ENCODE measurements around the gene ZNF438. TPM values are rescaled to one million over a fixed set of nuclear protein-coding genes. Genes with fewer than 3 reads are reported as not detected.

The ZNF438 gene
- total RNA-seq, 1 donor from 2014 or later, result 3.9 TPM

DNA sequence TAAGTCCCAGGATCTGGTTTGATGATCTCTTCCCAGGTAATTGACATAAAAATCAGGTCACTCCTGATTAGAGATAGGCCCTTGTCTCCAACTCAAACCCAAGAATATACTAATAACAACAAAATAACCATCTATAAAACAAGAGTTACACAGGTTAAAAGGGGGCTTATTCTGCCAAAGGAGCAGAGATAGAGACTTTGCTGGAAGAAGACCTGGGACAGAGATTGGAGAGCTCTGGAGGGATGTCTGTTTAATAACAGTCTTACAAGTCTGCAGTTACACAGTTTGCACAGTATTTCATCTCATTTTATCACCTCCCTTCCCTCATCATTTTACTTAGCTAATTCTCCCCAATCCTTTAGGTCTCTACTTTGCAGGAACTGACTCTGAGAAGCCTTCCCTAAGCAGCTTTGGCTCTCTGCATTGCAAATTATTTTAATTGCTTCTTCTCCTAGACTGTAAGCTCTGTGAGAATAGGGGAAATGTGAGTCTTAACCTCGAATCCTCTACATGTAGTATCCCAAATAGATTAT lies 3.7 kb upstream of the ZNF438 start:
- H3K27ac Mint-ChIP-seq, result no peak overlapping the region
- ChIA-PET CTCF (no interaction called here), POLR2A (interaction anchor here (0.6 kb wide), 1 partner anchor 716 kb away, joined by 3 read pairs; no protein-coding TSS in a partner anchor)
- TF ChIP-seq, protein P1, sequence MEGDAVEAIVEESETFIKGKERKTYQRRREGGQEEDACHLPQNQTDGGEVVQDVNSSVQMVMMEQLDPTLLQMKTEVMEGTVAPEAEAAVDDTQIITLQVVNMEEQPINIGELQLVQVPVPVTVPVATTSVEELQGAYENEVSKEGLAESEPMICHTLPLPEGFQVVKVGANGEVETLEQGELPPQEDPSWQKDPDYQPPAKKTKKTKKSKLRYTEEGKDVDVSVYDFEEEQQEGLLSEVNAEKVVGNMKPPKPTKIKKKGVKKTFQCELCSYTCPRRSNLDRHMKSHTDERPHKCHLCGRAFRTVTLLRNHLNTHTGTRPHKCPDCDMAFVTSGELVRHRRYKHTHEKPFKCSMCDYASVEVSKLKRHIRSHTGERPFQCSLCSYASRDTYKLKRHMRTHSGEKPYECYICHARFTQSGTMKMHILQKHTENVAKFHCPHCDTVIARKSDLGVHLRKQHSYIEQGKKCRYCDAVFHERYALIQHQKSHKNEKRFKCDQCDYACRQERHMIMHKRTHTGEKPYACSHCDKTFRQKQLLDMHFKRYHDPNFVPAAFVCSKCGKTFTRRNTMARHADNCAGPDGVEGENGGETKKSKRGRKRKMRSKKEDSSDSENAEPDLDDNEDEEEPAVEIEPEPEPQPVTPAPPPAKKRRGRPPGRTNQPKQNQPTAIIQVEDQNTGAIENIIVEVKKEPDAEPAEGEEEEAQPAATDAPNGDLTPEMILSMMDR (IDR thresholded peaks at IDR 0.05), result no peak
- H3K4me3 Mint-ChIP-seq, result no peak overlapping the region
- no peaks in the 10 kb centered on the region for H3K9me3 Mint-ChIP-seq
- ATAC-seq (ENCODE audit: low read depth), result no peak
- no peaks in the 10 kb centered on the region for H3K27me3 Mint-ChIP-seq
- intact Hi-C loops (cut with micrococcal nuclease), result loop anchor here (10.0 kb wide), 1 partner anchor 691 kb away; the partner anchor contains the start of gene MTPAP
- no peak for DNase-seq
- no peaks in the 10 kb centered on the region for H3K36me3 Mint-ChIP-seq (ENCODE audit: low read depth)
- H3K4me1 Mint-ChIP-seq, result peaks cover 23% of the 10 kb centered on the region

DNA sequence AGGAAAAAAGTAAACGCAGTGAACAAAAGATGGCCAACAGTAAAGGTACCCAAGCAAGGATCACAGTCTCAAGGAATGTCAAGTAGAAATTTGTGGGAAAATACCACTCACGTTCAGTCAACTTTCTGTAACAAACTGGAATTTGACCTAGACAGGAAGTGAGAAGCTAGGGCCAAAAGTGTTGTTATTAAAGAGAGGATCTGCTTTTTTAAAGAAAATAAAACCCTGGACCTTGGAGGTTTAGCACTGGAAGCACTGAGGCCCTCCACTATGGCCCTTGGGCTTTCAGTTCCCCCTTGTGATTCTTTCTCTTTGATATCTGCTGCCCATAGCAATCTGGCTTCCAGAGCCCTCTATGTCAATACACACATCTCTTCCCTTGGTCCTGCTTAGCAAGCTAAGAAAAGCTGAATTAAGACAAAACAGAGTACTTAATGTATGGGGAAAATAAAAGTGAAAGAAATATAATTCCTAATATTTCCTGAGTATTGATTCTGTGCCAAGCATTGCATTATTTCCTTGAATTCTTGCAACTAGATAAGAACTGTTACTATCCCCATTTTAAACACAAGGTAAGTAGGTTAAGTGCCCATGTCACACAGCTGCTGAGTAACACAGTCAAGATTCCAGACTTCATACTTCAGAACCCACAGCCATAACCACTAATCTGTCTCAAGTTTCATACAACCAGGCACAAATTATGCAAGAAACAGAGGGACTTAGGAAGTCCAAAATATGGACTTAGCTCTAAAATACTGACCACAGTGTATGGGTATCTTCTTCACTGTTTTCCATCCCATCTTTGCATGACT lies 2.6 kb upstream of the ZNF438 start:
- intact Hi-C loops (cut with micrococcal nuclease), result loop anchor here (5.0 to 10.0 kb wide), 2 partner anchors 690 to 1023 kb away; partner anchors contain the start of genes KIF5B and MTPAP
- H3K27me3 Mint-ChIP-seq, result no peaks in the 10 kb centered on the region
- H3K9me3 Mint-ChIP-seq, result no peaks in the 10 kb centered on the region
- peak overlapping the region; percentile 41 for H3K27ac Mint-ChIP-seq
- H3K4me3 Mint-ChIP-seq, result peak overlapping the region; percentile 39
- TF ChIP-seq, protein P1 (IDR thresholded peaks at IDR 0.05), result no peak
- DNase-seq, result no peak
- peaks cover 21% of the 10 kb centered on the region for H3K4me1 Mint-ChIP-seq
- POLR2A ChIA-PET, result interaction anchor here (0.6 kb wide), 1 partner anchor 717 kb away, joined by 3 read pairs; no protein-coding TSS in a partner anchor
- CTCF ChIA-PET, result interaction anchor here (0.7 kb wide), 1 partner anchor 91 kb away, joined by 5 read pairs; no protein-coding TSS in a partner anchor
- H3K36me3 Mint-ChIP-seq (ENCODE audit: low read depth), result no peaks in the 10 kb centered on the region
- no peak for ATAC-seq (ENCODE audit: low read depth)

DNA sequence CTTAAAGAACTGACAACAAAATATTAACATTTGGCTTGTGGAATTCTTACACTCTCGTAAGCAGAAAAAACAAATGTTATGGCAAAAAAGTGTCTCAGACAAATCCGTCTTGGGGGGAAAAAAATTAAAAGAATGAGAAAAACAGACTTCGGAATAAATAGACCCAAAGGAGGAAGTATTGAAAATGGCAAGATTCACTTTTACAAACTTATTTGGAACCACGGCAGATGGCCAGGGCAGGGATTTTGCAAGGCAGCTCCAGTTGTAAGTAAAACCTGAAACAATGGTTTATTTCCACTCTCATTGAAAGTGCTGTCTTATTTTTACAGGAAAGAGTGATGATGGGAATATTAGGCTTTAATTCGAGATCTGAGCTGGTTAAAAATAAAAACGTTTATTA lies 1.5 kb upstream of the ZNF438 start:
- CTCF ChIA-PET, result interaction anchor here (1.5 kb wide), 1 partner anchor 49 kb away, joined by 4 read pairs; no protein-coding TSS in a partner anchor
- POLR2A ChIA-PET, result interaction anchor here (0.7 to 2.4 kb wide), 4 partner anchors 101 to 575 kb away, joined by 3 to 32 read pairs (median 11); partner anchors contain the start of gene ZEB1
- peak overlapping the region; percentile 89 for H3K4me3 Mint-ChIP-seq
- ATAC-seq (ENCODE audit: low read depth) (no peak), DNase-seq (no peak)
- no peaks in the 10 kb centered on the region for H3K27me3 Mint-ChIP-seq
- H3K36me3 Mint-ChIP-seq (ENCODE audit: low read depth), result no peaks in the 10 kb centered on the region
- TF ChIP-seq, protein P1 (IDR thresholded peaks at IDR 0.05), result no peak
- H3K4me1 Mint-ChIP-seq, result peaks cover 14% of the 10 kb centered on the region
- intact Hi-C loops (cut with micrococcal nuclease), result loop anchor here (2.0 to 10.0 kb wide), 4 partner anchors 58 to 1024 kb away; partner anchors contain the start of genes KIF5B and MTPAP
- H3K9me3 Mint-ChIP-seq, result no peaks in the 10 kb centered on the region
- no peak overlapping the region for H3K27ac Mint-ChIP-seq

DNA sequence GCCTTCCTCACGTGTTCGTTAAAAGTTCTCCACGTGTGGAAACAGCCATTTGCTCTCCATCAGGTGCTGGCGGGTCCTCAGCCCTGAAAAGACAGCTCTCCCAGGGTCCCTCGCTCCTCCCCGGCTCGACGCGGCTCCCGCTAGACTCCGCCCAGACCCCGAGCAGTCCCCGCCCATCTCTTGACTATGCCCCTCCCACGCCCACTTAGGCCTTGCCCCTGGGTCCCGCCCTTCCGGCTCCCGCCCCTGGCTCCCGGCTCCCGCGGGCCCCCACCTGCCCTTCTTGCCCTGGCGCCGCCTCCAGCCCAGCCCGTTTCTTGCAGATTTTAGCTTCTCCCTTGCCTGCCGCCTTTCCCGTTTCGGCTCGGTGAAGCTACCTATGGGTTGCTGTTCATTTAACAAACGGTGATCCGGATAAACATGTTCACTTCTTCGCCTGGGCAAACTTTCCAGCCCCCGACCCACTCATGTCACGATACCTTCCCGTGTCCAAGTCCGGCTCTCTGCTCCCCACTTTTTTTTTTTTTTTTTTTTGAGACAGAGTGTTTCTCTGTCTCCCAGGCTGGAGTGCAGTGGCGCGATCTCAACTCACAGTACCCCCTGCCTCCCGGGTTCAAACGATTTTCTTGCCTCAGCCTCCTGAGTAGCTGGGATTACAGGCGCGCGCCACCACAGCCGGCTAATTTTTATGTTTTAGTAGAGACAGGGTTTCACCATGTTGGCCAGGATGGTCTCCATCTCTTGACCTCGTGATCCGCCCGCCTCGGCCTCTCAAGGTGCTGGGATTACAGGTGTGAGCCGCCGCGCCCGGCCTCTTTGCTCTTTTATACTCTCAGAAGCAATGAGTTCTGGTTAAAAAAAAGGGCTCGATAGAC lies 830 bp upstream of the ZNF438 start:
- Mint-ChIP-seq H3K4me1 (peaks cover 14% of the 10 kb centered on the region), H3K27me3 (no peaks in the 10 kb centered on the region), H3K36me3 (ENCODE audit: low read depth) (no peaks in the 10 kb centered on the region), H3K9me3 (no peaks in the 10 kb centered on the region), H3K27ac (peak overlapping the region; percentile 97), H3K4me3 (peak overlapping the region; percentile 89)
- DNase-seq, result peak; percentile 92
- ChIA-PET CTCF (interaction anchor here (0.6 to 1.6 kb wide), 16 partner anchors 24 to 776 kb away, joined by 3 to 6 read pairs (median 3); partner anchors contain the start of gene ZEB1), POLR2A (interaction anchor here (0.5 to 2.4 kb wide), 23 partner anchors 11 to 1413 kb away, joined by 3 to 32 read pairs (median 5); partner anchors contain the start of genes CCDC7 and ZEB1)
- ATAC-seq (ENCODE audit: low read depth), result peak; percentile 84
- TF ChIP-seq, protein P1 (IDR thresholded peaks at IDR 0.05), result no peak
- intact Hi-C loops (cut with micrococcal nuclease), result loop anchor here (1.0 to 10.0 kb wide), 10 partner anchors 58 to 1025 kb away; partner anchors contain the start of genes KIF5B, MTPAP and ZEB1

All from activated B cell treated with CpG ODN at 0.5 μM for 24 hours (primary cell).